H1 (cell line): ENCODE results near the gene BUD23. TPM values are rescaled to one million over a fixed set of nuclear protein-coding genes. Genes with fewer than 3 reads are reported as not detected.

Experiments
- CBX8 ChIP-seq: fragments of 300-800, 300-1000 bp; sonication (generic); IDR thresholded peaks from 2 replicates; pipeline ENCODE4 v1.7.1; 2016; ENCODE audit warnings: low read depth, low read length, borderline replicate concordance
- CHD1 ChIP-seq: IDR thresholded peaks from 2 replicates; pipeline ENCODE4 v1.6.1; 2012; ENCODE audit warnings: low read depth, low read length, improper control_type of control experiment
- HDAC6 ChIP-seq: IDR thresholded peaks from one replicate; pipeline ENCODE4 v1.7.1; 2012; ENCODE audit warnings: low read depth, mild to moderate bottlenecking, inconsistent platforms, low read length, moderate library complexity
- JUN ChIP-seq: IDR thresholded peaks from 2 replicates; pipeline ENCODE4 v1.6.1; 2011; ENCODE audit warnings: low read depth, mild to moderate bottlenecking, improper control_type of control experiment, low read length
- MAX ChIP-seq: IDR thresholded peaks from 2 replicates; pipeline ENCODE4 v1.6.1; 2012; ENCODE audit warnings: inconsistent platforms
- NRF1 ChIP-seq: IDR thresholded peaks from 2 replicates; pipeline ENCODE4 v1.6.1; 2011; ENCODE audit warnings: mild to moderate bottlenecking, low read depth, low read length, improper control_type of control experiment
- RXRA ChIP-seq: IDR thresholded peaks from 2 replicates; pipeline ENCODE4 v1.6.1; 2011; ENCODE audit warnings: low read depth, mild to moderate bottlenecking, low read length, moderate library complexity; ENCODE audit not compliant: insufficient read depth
- SP4 ChIP-seq: IDR thresholded peaks from 2 replicates; pipeline ENCODE4 v1.6.1; 2012; ENCODE audit warnings: low read length, inconsistent platforms
- TEAD4 ChIP-seq: IDR thresholded peaks from 2 replicates; pipeline ENCODE4 v1.6.1; 2012; ENCODE audit warnings: low read depth, low read length, inconsistent platforms, mixed read lengths
- polyA plus RNA-seq, 7 experiments: library from polyadenylated mRNA; depleted of rRNA in 3 of 7; stranded (reverse) in 5 of 7; unstranded in 2 of 7; fragments of >200 nt in 5 of 7; fragments of 200-250 nt in 2 of 7; gene quantifications; 1 replicate in 5 of 7; 2 replicates in 1 of 7; 4 replicates in 1 of 7; pipeline versions ENCODE4 v1.2.1 to v1.2.3, GENCODE V29; 2011 to 2013; ENCODE audit warnings: missing spikeins in 2 of 7, mixed read lengths in 2 of 7
- total RNA-seq: library from RNA; stranded (reverse); fragmentation: NEBNext Ultra II Directional; extraction: Animal tissue kit (Norgen Biotek cat#: 25700); gene quantifications from 2 replicates; pipeline ENCODE4 v1.2.1, GENCODE V29; 2021
- TF ChIP-seq, protein P1 (sequence below): fragments of 300-600 bp; sonication (generic); IDR thresholded peaks from 2 replicates; pipeline ENCODE4 v1.7.1; 2012; ENCODE audit warnings: low read length, moderate library complexity, mild to moderate bottlenecking, inconsistent platforms; ENCODE audit not compliant: insufficient replicate concordance

The BUD23 gene
- total and polyA plus RNA-seq, 2 of the 8 experiments (the other 6 are each of a cell fraction or from before 2014, with no cell fraction given): 72.3 to 78.4 TPM

DNA sequence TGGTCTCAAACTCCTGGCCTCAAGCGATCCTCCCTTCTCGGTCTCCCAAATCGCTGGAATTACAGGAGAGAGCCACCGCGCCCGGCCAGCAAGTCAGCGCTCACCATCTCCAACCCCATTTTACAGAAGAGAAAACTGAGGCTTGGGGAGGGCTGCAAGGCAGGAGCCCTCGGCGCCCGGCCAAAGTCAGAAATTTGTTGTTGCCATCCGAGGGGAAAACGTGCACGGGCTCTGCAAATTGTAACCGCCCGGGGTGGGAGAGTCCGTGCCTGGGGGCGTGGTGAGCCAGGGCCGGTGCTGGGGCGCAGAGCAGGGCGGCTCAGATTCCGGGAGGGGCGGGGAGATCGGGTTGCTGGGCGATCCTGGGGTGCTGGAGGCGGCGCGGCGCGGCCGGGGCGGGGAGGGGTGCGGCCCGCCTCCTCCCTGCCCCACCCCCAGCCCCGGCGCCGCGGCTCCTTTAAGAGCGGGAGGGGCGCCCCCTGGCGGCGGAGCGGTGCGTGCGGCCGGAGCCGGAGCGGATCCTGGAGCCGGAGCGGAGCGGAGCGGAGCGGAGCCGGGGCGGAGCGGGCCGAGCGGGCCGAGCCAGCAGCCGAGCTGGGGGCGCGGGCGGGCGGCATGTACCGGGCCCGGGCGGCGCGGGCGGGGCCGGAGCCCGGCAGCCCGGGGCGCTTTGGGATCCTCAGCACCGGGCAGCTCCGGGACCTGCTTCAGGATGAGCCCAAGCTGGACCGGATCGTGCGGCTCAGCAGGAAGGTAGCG lies 15.9 kb upstream of the BUD23 start, which contains the start of gene VPS37D (continued):
- TF ChIP-seq, protein P1, sequence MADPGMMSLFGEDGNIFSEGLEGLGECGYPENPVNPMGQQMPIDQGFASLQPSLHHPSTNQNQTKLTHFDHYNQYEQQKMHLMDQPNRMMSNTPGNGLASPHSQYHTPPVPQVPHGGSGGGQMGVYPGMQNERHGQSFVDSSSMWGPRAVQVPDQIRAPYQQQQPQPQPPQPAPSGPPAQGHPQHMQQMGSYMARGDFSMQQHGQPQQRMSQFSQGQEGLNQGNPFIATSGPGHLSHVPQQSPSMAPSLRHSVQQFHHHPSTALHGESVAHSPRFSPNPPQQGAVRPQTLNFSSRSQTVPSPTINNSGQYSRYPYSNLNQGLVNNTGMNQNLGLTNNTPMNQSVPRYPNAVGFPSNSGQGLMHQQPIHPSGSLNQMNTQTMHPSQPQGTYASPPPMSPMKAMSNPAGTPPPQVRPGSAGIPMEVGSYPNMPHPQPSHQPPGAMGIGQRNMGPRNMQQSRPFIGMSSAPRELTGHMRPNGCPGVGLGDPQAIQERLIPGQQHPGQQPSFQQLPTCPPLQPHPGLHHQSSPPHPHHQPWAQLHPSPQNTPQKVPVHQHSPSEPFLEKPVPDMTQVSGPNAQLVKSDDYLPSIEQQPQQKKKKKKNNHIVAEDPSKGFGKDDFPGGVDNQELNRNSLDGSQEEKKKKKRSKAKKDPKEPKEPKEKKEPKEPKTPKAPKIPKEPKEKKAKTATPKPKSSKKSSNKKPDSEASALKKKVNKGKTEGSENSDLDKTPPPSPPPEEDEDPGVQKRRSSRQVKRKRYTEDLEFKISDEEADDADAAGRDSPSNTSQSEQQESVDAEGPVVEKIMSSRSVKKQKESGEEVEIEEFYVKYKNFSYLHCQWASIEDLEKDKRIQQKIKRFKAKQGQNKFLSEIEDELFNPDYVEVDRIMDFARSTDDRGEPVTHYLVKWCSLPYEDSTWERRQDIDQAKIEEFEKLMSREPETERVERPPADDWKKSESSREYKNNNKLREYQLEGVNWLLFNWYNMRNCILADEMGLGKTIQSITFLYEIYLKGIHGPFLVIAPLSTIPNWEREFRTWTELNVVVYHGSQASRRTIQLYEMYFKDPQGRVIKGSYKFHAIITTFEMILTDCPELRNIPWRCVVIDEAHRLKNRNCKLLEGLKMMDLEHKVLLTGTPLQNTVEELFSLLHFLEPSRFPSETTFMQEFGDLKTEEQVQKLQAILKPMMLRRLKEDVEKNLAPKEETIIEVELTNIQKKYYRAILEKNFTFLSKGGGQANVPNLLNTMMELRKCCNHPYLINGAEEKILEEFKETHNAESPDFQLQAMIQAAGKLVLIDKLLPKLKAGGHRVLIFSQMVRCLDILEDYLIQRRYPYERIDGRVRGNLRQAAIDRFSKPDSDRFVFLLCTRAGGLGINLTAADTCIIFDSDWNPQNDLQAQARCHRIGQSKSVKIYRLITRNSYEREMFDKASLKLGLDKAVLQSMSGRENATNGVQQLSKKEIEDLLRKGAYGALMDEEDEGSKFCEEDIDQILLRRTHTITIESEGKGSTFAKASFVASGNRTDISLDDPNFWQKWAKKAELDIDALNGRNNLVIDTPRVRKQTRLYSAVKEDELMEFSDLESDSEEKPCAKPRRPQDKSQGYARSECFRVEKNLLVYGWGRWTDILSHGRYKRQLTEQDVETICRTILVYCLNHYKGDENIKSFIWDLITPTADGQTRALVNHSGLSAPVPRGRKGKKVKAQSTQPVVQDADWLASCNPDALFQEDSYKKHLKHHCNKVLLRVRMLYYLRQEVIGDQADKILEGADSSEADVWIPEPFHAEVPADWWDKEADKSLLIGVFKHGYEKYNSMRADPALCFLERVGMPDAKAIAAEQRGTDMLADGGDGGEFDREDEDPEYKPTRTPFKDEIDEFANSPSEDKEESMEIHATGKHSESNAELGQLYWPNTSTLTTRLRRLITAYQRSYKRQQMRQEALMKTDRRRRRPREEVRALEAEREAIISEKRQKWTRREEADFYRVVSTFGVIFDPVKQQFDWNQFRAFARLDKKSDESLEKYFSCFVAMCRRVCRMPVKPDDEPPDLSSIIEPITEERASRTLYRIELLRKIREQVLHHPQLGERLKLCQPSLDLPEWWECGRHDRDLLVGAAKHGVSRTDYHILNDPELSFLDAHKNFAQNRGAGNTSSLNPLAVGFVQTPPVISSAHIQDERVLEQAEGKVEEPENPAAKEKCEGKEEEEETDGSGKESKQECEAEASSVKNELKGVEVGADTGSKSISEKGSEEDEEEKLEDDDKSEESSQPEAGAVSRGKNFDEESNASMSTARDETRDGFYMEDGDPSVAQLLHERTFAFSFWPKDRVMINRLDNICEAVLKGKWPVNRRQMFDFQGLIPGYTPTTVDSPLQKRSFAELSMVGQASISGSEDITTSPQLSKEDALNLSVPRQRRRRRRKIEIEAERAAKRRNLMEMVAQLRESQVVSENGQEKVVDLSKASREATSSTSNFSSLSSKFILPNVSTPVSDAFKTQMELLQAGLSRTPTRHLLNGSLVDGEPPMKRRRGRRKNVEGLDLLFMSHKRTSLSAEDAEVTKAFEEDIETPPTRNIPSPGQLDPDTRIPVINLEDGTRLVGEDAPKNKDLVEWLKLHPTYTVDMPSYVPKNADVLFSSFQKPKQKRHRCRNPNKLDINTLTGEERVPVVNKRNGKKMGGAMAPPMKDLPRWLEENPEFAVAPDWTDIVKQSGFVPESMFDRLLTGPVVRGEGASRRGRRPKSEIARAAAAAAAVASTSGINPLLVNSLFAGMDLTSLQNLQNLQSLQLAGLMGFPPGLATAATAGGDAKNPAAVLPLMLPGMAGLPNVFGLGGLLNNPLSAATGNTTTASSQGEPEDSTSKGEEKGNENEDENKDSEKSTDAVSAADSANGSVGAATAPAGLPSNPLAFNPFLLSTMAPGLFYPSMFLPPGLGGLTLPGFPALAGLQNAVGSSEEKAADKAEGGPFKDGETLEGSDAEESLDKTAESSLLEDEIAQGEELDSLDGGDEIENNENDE: no peak
- no peak for TF ChIP-seq CBX8
- TF ChIP-seq MAX: peak; percentile 12; the same call in 1 of the 2 replicates
- TF ChIP-seq NRF1: no peak
- no peak for TF ChIP-seq RXRA
- no peak for TF ChIP-seq TEAD4
- TF ChIP-seq HDAC6: no peak
- no peak for TF ChIP-seq JUN
- TF ChIP-seq CHD1: no peak
- no peak for TF ChIP-seq SP4
